Astrocyte (in vitro differentiated cells and primary cell): ENCODE measurements around the gene PRKCI.

Experiments used
- EZH2 ChIP-seq: IDR thresholded peaks from 2 replicates; pipeline ENCODE4 v1.6.1; 2012; ENCODE audit warnings: mild to moderate bottlenecking, low read length, inconsistent platforms; ENCODE audit not compliant: insufficient read depth
- TF ChIP-seq, protein P1 (sequence below): IDR thresholded peaks from 2 replicates; pipeline ENCODE4 v1.5.1; 2011; ENCODE audit warnings: low read depth, mild to moderate bottlenecking, inconsistent platforms, low read length, moderate library complexity; ENCODE audit not compliant: insufficient read depth

DNA sequence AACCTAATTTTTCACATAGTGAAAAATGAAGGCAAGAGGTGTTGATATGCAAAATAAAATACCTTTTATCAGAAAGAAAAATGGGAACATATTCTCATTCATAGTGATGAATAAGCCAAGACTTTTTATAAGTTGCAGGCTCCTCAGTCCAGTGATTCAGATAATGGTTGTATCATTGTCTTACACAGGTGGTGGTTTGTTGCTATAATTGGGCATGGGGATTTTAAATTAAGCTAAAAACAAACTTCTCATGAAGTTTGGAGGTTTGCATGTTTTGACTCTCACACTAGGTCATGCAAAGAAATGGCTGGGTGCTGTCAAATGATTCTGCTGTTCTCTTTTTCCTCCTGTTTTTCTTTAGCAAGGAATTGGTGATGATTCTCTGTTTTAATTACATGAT lies 74.5 kb downstream of the PRKCI start:
- TF ChIP-seq, protein P1, sequence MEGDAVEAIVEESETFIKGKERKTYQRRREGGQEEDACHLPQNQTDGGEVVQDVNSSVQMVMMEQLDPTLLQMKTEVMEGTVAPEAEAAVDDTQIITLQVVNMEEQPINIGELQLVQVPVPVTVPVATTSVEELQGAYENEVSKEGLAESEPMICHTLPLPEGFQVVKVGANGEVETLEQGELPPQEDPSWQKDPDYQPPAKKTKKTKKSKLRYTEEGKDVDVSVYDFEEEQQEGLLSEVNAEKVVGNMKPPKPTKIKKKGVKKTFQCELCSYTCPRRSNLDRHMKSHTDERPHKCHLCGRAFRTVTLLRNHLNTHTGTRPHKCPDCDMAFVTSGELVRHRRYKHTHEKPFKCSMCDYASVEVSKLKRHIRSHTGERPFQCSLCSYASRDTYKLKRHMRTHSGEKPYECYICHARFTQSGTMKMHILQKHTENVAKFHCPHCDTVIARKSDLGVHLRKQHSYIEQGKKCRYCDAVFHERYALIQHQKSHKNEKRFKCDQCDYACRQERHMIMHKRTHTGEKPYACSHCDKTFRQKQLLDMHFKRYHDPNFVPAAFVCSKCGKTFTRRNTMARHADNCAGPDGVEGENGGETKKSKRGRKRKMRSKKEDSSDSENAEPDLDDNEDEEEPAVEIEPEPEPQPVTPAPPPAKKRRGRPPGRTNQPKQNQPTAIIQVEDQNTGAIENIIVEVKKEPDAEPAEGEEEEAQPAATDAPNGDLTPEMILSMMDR, result no peak
- TF ChIP-seq EZH2, result no peak
